ENCODE data around the gene STARD13.

Gene STARD13

DNA sequence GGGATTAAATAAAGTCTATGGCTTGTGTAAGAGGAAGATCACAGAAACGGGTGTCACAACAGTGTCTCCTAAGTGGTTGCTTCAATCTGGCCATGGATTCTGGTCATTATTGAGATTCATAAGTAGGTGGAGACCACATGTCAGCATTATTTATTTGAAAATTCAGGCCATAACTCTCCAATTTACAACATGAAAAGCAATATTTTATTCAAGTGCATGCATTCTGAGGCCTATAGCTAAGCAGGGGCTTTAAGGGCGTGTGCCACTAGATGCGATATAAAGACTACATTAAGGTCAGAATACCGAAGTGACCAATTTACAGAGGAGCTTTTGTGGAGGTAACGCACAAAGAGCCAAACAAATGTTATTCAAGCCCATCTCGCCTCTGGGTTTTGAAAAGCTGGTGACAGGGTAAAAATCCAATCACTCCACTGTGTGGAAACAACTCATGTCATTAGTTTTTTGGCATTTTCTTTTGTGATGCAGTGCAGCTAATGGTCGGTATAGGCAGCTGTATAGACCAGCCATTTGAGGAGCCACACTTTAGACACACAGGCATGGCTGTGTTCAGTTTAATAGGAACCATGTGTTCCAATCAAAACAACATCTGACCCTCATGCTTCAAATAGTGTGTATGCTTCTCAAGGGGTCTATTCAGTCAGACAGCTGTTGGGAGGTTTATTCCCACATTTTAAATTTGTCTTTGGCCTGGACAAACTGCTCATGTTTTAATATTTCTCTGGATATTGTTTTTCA is 145.6 kb downstream of the STARD13 start:
- no peak for DNase-seq (ENCODE audit: low spot score)

DNA sequence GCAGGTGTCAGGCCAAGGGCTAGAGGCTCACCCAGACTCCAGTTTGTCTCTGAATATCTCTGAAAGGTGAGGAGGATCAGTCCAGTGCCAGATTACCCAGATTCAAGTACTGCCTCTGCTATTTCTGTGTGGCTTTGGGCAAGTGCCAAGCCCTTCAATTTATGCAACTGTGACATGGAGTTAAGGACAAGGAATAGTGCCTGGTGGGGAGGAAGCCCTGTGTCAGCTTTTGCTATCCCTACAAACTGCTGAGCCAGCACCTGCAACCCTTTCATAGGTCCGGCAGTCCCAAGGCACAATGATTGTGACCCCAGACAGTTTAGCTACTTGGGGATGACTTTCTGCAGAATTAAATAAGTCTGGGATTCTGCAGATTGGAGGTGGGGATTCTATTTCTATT is 146.4 kb downstream of the STARD13 start:
- DNase-seq (ENCODE audit: low spot score) = no peak

DNA sequence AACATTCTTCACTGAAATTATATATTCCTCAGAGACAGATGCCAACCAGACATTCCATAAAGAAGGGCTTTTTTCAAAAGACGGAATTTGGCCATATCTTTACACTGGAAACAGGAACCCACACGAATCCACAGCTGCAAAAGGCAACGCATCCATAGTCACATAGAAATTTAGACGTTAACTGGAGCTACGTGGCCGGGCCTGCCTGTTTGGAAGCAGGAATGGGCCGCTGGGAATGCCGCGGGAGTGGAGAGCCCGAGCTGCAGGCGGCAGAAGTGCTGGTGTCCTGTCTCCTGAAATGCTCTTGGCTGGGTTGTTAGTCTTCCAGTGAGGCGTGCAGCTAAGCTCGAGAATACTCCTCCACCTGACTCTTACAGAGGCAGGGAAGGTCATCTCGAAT is 147.1 kb downstream of the STARD13 start:
- DNase-seq (ENCODE audit: low spot score) = no peak

DNA sequence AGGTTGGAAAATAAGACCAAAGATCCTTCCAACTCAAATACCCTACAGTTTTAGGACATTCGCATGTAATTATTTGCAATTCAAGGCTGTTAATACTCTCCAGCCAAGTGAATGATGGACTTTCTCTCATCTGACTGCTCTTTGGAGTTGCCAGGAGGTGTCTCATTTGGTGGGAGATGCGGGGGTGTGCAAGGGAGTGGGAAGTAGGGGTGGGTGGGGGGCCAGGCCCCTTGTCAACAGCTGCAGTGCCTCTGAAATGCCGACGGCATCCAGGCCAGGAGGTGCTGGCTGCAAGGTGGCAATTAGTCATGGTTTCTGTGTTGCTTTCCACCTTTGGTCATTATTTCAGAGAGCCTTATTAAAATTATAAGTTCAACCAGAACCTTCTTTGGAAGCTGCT is 147.8 kb downstream of the STARD13 start:
- DNase-seq (ENCODE audit: low spot score) = no peak

DNA sequence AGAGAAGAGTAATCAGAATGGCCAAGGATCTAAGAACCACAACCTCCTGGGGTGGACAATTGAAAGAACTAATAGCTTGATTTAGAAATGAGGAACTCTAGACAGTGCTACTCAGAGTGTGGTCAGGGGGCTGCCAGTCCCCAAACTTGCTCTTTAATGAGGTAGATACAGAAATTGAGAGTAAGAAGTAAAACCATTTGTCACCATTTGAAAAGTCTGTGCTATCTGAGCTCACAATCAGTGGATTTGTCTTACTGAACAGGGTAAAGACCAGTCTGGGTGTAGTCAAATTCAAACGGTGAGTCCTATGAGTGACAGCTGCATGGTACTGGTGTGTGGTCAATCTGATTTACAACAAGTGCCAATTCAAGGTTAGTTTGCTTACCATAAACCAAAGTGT is 150.5 kb downstream of the STARD13 start:
- no peak for DNase-seq (ENCODE audit: low spot score)

DNA sequence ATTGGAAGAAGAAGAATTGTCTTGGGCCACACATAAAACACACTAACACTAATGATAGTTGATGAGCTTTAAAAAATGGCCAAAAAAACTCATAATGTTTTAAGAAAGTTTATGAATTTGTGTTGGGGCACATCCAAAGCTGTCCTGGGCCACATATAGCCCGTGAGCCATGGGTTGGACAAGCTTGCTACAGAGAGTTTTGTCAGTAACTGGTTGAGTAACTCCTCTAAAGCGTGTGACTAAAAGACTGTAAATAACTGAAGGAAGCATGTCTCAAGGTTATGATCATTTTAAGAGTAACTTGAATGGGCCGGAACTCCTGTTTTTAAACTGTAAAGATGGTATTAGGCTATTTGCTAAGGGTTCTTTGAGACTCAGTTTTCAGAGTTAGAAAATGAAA is 151.3 kb downstream of the STARD13 start:
- no peak for DNase-seq (ENCODE audit: low spot score)

GRCh38 chr13:33132644-33133440 is 152.7 kb downstream of the STARD13 start:
- no peak for DNase-seq (ENCODE audit: low spot score)

DNA sequence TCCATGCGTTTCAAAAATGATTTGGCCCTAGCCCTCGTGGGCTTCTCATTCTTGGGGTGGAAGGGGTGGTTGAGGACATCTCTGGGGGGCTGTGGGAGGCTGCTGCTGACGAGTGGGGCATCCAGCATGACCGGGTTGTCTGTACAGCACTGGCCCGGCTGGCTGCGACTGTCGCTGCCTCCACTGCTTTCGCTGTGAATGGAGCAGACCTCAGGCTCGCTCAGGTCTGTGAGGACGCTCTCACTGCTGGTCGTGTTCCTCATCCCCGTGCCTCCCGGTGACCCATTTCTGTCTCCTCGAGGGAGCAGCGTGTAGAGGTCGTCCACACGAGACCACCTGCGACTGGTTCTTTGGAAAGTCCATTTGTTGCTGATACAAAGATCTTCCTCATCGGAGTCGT is 155.7 kb downstream of the STARD13 start:
- no peak for DNase-seq (ENCODE audit: low spot score)

GRCh38 chr13:33129094-33129832 is 156.3 kb downstream of the STARD13 start:
- no peak for DNase-seq (ENCODE audit: low spot score)

DNA sequence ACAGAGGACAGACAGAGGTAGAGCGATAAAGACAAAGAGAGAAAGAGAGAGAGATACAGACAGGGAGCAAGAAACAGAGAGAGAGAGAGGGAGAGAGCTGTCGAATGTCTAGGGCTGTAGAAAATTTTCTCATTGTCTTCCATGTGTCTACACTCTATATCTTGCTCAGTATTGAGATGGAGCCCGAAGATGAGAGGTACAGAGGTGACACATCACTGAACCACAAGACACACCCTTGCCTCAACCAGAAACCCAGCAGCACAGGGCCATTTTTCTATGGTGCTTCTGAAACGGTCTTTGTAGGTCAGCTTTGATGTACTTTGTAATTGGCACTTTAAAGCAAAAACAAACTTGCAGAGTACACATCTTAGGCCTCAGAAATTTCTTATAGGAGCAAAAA is 157.4 kb downstream of the STARD13 start:
- DNase-seq (ENCODE audit: low spot score) = no peak

GRCh38 chr13:33127009-33127551 is 158.5 kb downstream of the STARD13 start:
- no peak for DNase-seq (ENCODE audit: low spot score)

DNA sequence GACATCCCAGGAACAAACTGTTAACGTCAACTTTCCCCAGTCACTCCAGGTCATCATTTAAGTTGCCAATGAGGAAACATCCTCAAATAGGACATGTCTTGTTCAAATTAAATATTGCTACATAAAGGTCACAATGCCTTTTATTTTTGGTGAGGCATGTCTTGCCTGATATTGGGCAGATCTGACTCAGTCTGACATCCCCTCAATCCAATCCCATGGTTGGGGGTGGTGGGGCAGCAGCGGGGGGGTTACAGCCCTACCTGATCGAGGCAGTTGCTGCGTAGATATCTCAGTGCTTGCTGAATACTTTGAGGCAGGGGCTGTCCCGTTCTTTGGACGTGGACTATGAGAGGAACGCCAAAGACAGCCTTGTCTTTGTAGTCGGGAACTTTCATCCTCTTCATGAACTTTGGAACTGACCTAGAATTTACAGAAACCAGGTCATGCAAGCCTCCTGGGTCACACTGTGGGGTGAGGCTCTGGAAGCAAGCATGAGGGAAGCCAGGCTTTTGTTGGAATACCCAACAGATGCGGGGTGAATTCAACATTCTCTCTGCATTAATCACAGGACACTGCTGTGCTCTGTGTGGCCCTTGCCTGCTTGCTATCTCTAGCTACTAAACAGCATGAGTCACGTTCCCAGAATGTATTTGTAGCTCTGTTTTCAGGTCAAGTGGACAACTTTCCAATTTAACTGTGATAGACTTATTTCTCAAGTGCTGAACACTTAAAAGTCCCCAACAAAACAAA is 159.6 kb downstream of the STARD13 start:
- peak; percentile 96 for DNase-seq (ENCODE audit: low spot score)

- no peak for DNase-seq (ENCODE audit: low spot score)
These were observed 162.3 kb downstream of the STARD13 start for GRCh38 chr13:33123066-33123859.

- DNase-seq (ENCODE audit: low spot score) = no peak
These were observed 165.6 kb downstream of the STARD13 start for GRCh38 chr13:33119856-33120543.

DNA sequence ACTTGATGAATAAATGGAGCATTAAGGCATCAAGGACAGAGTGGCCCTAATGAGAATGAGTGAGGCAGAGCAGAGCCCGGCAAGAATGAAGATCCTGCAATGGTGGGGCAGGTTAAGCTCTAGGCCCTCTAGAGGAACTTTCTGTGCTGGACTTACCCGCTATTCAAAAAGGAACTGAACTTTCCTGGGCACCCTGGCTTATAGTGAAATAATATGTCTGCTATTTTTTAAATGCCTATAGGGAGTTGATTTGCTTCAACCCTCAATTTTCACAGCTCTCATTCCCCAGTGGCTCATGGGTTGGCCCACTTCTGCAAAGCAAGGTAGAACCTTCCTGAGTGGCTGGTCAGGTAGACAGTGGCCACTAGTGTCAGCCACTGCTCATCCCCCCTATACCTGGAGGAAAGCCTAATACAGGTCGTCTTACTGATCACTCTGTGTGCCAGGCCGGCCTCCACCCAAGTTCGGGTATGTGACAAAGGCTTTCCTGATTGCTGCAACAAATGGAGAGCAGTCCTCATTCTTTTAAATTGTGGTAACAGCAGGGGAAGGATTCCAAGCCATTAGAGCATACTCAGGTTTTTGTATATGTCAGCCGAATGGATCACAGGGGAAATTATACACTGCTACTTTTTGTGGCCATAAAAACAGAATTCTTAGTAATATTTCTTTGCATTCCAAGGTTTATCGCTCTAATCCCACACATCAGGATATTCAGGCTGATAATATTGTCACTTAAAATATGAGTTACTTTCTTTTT is 166.4 kb downstream of the STARD13 start:
- no peak for DNase-seq (ENCODE audit: low spot score)

GRCh38 chr13:33116321-33117010 is 169.1 kb downstream of the STARD13 start:
- no peak for DNase-seq (ENCODE audit: low spot score)

DNA sequence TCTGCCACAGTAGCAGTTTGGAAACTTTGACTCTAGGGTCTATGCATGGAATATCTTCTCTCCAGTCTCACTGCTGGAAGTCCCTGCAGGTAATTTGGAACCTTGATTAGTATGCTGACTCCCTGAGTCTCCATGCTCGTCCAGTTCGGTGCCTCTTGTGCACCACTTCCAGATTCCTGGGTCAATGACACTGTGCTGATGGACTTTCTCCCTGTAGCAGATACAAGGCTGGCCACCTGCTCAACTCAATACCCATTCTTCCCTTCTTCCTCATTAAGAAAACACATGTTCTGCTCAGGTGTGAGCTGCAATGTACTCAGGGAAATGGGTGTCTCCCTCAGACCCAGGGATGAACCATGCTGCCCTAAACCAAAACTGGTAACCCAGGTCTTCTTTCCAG is 170.3 kb downstream of the STARD13 start:
- no peak for DNase-seq (ENCODE audit: low spot score)

DNA sequence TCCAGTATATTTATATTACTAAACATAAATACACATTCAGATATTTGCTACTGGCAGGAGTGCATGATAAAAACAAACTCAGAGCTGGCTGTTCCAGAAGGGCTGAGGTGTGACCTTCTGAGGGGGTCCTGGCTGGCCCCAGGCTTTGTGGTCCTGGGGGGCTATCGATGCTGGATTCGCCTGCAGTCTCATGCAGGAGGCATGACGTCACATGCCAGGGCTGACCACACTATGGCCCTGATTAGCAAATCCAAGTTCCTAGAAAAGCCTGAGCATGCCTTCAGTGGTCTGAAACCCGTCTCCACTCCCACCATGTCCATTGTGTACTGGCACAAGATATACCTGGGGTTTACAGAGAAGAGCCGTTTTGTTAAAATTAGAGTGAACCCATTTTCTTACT is 171.4 kb downstream of the STARD13 start:
- no peak for DNase-seq (ENCODE audit: low spot score)

GRCh38 chr13:33112766-33113165 is 172.8 kb downstream of the STARD13 start:
- peak; percentile 59 for DNase-seq (ENCODE audit: low spot score)

All from AG08395 (cell line).